Measurements from ENCODE around the gene OR13C2.

GRCh38 chr9:104617418-104617817 lies 12.0 kb upstream of the OR13C2 start:
- no peak for TF ChIP-seq CTCF (conservative IDR thresholded peaks at IDR 0.05; ENCODE audit: low read depth, low read length)
- TF ChIP-seq EZH2phosphoT487 (IDR thresholded peaks at IDR 0.05; ENCODE audit: borderline replicate concordance, low read length): no peak
- no peak for TF ChIP-seq EZH2 (IDR thresholded peaks at IDR 0.05; ENCODE audit: low read length, unreplicated experiment)

Data from PC-3 (cell line).